HEK293 (cell line): Measurements from ENCODE around the gene TPI1.

Experiments used
- FEZF1 ChIP-seq: fragments of 450-650 bp; formaldehyde crosslinking; IDR thresholded peaks from 2 replicates; pipeline ENCODE4 v1.5.1; 2016; ENCODE audit warnings: missing biosample characterization, missing genetic modification characterization
- GLIS2 ChIP-seq: fragments of 450-650 bp; formaldehyde crosslinking; IDR thresholded peaks from 2 replicates; pipeline ENCODE4 v1.5.1; 2016; ENCODE audit warnings: missing biosample characterization, missing genetic modification characterization
- MYNN ChIP-seq: fragments of 450-650 bp; formaldehyde crosslinking; IDR thresholded peaks from 2 replicates; pipeline ENCODE4 v1.5.1; 2016; ENCODE audit warnings: missing biosample characterization, missing genetic modification characterization, borderline replicate concordance
- SCRT1 ChIP-seq: fragments of 450-650 bp; formaldehyde crosslinking; IDR thresholded peaks from 2 replicates; pipeline ENCODE4 v1.5.1; 2016; ENCODE audit warnings: missing biosample characterization, missing genetic modification characterization, borderline replicate concordance
- SP2 ChIP-seq: fragments of 450-650 bp; formaldehyde crosslinking; IDR thresholded peaks from 2 replicates; pipeline ENCODE4 v1.5.1; 2016; ENCODE audit warnings: missing biosample characterization, missing genetic modification characterization
- ZBTB20 ChIP-seq: fragments of 450-650 bp; formaldehyde crosslinking; IDR thresholded peaks from 2 replicates; pipeline ENCODE4 v1.5.1; 2016; ENCODE audit warnings: missing biosample characterization, missing genetic modification characterization
- ZBTB49 ChIP-seq: fragments of 450-650 bp; formaldehyde crosslinking; IDR thresholded peaks from 2 replicates; pipeline ENCODE4 v1.5.1; 2016; ENCODE audit warnings: missing biosample characterization, missing genetic modification characterization, low read depth
- ZBTB6 ChIP-seq: fragments of 450-650 bp; formaldehyde crosslinking; IDR thresholded peaks from 2 replicates; pipeline ENCODE4 v1.5.1; 2017; ENCODE audit warnings: missing biosample characterization, missing genetic modification characterization
- ZFP3 ChIP-seq: fragments of 450-650 bp; formaldehyde crosslinking; IDR thresholded peaks from 2 replicates; pipeline ENCODE4 v1.5.1; 2016; ENCODE audit warnings: low read depth, missing biosample characterization, missing genetic modification characterization
- ZNF10 ChIP-seq: fragments of 450-650 bp; formaldehyde crosslinking; IDR thresholded peaks from 2 replicates; pipeline ENCODE4 v1.5.1; 2017; ENCODE audit warnings: missing biosample characterization, missing genetic modification characterization
- ZNF114 ChIP-seq: fragments of 450-650 bp; formaldehyde crosslinking; IDR thresholded peaks from 2 replicates; pipeline ENCODE4 v1.5.0; 2017; ENCODE audit warnings: missing biosample characterization, missing genetic modification characterization
- ZNF121 ChIP-seq: fragments of 450-650 bp; formaldehyde crosslinking; IDR thresholded peaks from 2 replicates; pipeline ENCODE4 v1.5.1; 2016; ENCODE audit warnings: missing biosample characterization, missing genetic modification characterization
- ZNF175 ChIP-seq: fragments of 450-650 bp; formaldehyde crosslinking; IDR thresholded peaks from 2 replicates; pipeline ENCODE4 v1.5.1; 2016; ENCODE audit warnings: missing biosample characterization, missing genetic modification characterization
- ZNF19 ChIP-seq: fragments of 450-650 bp; formaldehyde crosslinking; IDR thresholded peaks from 2 replicates; pipeline ENCODE4; 2016; ENCODE audit warnings: missing biosample characterization, missing genetic modification characterization, low read depth
- ZNF24 ChIP-seq: fragments of 450-650 bp; formaldehyde crosslinking; IDR thresholded peaks from 2 replicates; pipeline ENCODE4 v1.5.1; 2016; ENCODE audit warnings: missing biosample characterization, missing genetic modification characterization
- ZNF335 ChIP-seq: fragments of 450-650 bp; formaldehyde crosslinking; conservative IDR thresholded peaks from 2 replicates; pipeline ENCODE4 v1.5.1; 2016; ENCODE audit warnings: missing biosample characterization, missing genetic modification characterization
- ZNF362 ChIP-seq: fragments of 450-650 bp; formaldehyde crosslinking; IDR thresholded peaks from 2 replicates; pipeline ENCODE4 v1.5.1; 2016; ENCODE audit warnings: missing biosample characterization, missing genetic modification characterization
- ZNF37A ChIP-seq: fragments of 450-650 bp; IDR thresholded peaks from 2 replicates; pipeline ENCODE4 v1.5.1; 2018; ENCODE audit warnings: missing biosample characterization, missing genetic modification characterization
- ZNF423 ChIP-seq: fragments of 450-650 bp; formaldehyde crosslinking; IDR thresholded peaks from 2 replicates; pipeline ENCODE4 v1.5.1; 2016; ENCODE audit warnings: missing biosample characterization, missing genetic modification characterization
- ZNF488 ChIP-seq: fragments of 450-650 bp; formaldehyde crosslinking; IDR thresholded peaks from 2 replicates; pipeline ENCODE4 v1.5.1; 2016; ENCODE audit warnings: missing biosample characterization, missing genetic modification characterization
- ZNF513 ChIP-seq: fragments of 450-650 bp; IDR thresholded peaks from 2 replicates; pipeline ENCODE4 v1.5.1; 2018; ENCODE audit warnings: missing biosample characterization, missing genetic modification characterization
- ZNF529 ChIP-seq: fragments of 450-650 bp; formaldehyde crosslinking; IDR thresholded peaks from 2 replicates; pipeline ENCODE4 v1.5.1; 2017; ENCODE audit warnings: missing genetic modification characterization, missing biosample characterization; ENCODE audit not compliant: insufficient replicate concordance
- ZNF549 ChIP-seq: fragments of 450-650 bp; IDR thresholded peaks from 2 replicates; pipeline ENCODE4 v1.5.1; 2018; ENCODE audit warnings: missing biosample characterization, missing genetic modification characterization, mild to moderate bottlenecking, inconsistent platforms, moderate library complexity
- ZNF623 ChIP-seq: fragments of 450-650 bp; formaldehyde crosslinking; IDR thresholded peaks from 2 replicates; pipeline ENCODE4 v1.5.1; 2016; ENCODE audit warnings: missing biosample characterization, missing genetic modification characterization
- ZNF624 ChIP-seq: fragments of 450-650 bp; formaldehyde crosslinking; IDR thresholded peaks from 2 replicates; pipeline ENCODE4 v1.5.1; 2017; ENCODE audit warnings: missing biosample characterization, missing genetic modification characterization
- ZNF626 ChIP-seq: fragments of 450-650 bp; sonication (Bioruptor Pico); formaldehyde crosslinking; IDR thresholded peaks from 2 replicates; pipeline ENCODE4 v1.5.1; 2018; ENCODE audit warnings: missing biosample characterization, missing genetic modification characterization, inconsistent platforms
- ZNF660 ChIP-seq: fragments of 450-650 bp; IDR thresholded peaks from 2 replicates; pipeline ENCODE4 v1.5.1; 2018; ENCODE audit warnings: missing biosample characterization, mild to moderate bottlenecking, missing genetic modification characterization
- ZNF76 ChIP-seq: fragments of 450-650 bp; formaldehyde crosslinking; IDR thresholded peaks from 2 replicates; pipeline ENCODE4; 2016; ENCODE audit warnings: low read depth, missing biosample characterization, missing genetic modification characterization, borderline replicate concordance
- ZNF768 ChIP-seq: fragments of 450-650 bp; formaldehyde crosslinking; IDR thresholded peaks from 2 replicates; pipeline ENCODE4 v1.5.1; 2018; ENCODE audit warnings: missing biosample characterization, mild to moderate bottlenecking, missing genetic modification characterization
- ZNF791 ChIP-seq: fragments of 450-650 bp; formaldehyde crosslinking; IDR thresholded peaks from 2 replicates; pipeline ENCODE4 v1.5.1; 2016; ENCODE audit warnings: missing biosample characterization, missing genetic modification characterization
- ZNF792 ChIP-seq: fragments of 450-650 bp; formaldehyde crosslinking; IDR thresholded peaks from 2 replicates; pipeline ENCODE4 v1.5.1; 2016; ENCODE audit warnings: missing biosample characterization, missing genetic modification characterization
- ZXDB ChIP-seq: fragments of 450-650 bp; formaldehyde crosslinking; IDR thresholded peaks from 2 replicates; pipeline ENCODE4 v1.5.1; 2016; ENCODE audit warnings: missing biosample characterization, missing genetic modification characterization
- TF ChIP-seq, protein P1 (sequence below): fragments of 450-650 bp; formaldehyde crosslinking; IDR thresholded peaks from 2 replicates; pipeline ENCODE4; 2016; ENCODE audit warnings: missing biosample characterization, missing genetic modification characterization

The TPI1 gene

DNA sequence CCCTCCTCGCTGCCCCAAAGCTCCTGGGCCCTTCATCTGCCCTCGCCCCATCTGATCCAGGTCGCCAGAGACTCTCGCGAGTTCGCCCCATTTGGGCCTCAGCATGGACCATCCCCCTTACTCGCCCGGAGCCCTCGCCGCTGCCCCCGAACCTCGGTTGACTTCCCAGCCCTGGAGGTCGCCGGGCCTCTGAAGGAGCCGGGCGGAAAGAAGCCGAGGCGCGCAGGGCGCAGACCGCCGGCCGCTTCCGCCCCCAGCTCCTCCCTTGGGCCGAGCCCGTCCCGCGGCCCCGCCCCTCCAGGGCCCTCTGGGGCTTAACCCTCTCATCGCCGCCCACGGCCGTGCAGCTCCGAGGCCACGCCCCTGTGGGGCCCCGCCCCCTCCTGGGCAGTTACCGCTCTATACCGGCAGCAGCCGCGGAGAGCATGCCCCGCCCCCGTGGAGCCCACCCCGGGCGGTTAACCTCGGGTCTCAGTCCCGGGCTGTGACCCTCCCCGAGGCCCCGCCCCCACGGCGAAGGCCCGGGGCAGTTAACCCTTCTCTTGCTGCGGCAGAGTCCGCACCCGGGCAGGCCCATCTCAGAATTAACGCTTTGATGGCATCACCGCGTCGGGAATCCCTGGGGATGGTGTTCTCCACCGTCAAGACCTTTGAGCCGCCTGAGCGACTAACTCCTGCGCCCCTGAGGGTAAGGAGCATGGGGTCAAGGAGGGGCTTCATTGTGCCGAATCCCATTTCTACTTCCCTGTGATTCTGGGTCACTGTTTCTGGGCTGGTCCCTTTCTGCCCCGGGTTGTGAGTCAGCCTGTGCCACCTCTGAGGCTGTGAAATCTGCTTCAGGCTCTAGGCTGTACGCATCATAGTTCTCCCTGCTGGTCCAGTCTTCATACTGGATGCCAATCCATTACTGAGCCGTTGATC lies 6.0 kb downstream of the TPI1 start, which contains the start of gene SPSB2 (continued):
- TF ChIP-seq ZNF114 (tag by site-specific recombination) (no peak), ZXDB (tag by site-specific recombination) (peak; percentile 70; the same call in 1 of the 2 replicates), ZFP3 (tag by site-specific recombination) (no peak), ZNF335 (tag by site-specific recombination) (peak; percentile 88), ZNF791 (tag by site-specific recombination) (no peak), ZNF623 (tag by site-specific recombination) (no peak), ZBTB20 (peak; percentile 66; the same call in 1 of the 2 replicates), ZNF37A (tag by site-specific recombination) (no peak), ZNF19 (tag by site-specific recombination) (no peak), ZNF76 (tag by site-specific recombination) (peak; percentile 63), ZNF792 (tag by site-specific recombination) (no peak), ZNF513 (tag by site-specific recombination) (no peak), SCRT1 (no peak), ZNF24 (0 out of 2 replicates have a peak, but pooled peaks have one; percentile 17), ZNF660 (tag by site-specific recombination) (peak; percentile 60; the same call in 1 of the 2 replicates), ZNF626 (tag by site-specific recombination) (no peak), SP2 (tag by site-specific recombination) (peak; percentile 92), ZNF529 (tag by site-specific recombination) (no peak), ZNF10 (tag by site-specific recombination) (0 out of 2 replicates have a peak, but pooled peaks have one; percentile 6), MYNN (no peak), ZBTB6 (peak; percentile 64), ZNF423 (no peak), GLIS2 (peak; percentile 77), ZBTB49 (no peak), ZNF488 (tag by site-specific recombination) (no peak), ZNF549 (no peak), ZNF121 (tag by site-specific recombination) (no peak), ZNF175 (tag by site-specific recombination) (no peak), ZNF624 (no peak), ZNF362 (no peak), FEZF1 (tag by site-specific recombination) (no peak), ZNF768 (tag by site-specific recombination) (no peak)
- TF ChIP-seq, protein P1, sequence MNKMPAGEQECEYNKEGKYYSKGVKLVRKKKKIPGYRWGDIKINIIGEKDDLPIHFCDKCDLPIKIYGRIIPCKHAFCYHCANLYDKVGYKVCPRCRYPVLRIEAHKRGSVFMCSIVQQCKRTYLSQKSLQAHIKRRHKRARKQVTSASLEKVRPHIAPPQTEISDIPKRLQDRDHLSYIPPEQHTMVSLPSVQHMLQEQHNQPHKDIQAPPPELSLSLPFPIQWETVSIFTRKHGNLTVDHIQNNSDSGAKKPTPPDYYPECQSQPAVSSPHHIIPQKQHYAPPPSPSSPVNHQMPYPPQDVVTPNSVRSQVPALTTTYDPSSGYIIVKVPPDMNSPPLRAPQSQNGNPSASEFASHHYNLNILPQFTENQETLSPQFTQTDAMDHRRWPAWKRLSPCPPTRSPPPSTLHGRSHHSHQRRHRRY (tag by site-specific recombination), result no peak
